Epithelial cell of esophagus (primary cell): ENCODE measurements around the gene BCL11B.

Experiments used
- DNase-seq: peaks from one replicate; pipeline ENCODE4 v3.0.0; 2010; ENCODE audit warnings: low read depth
- H3K4me3 ChIP-seq: 2 replicates; pipeline ENCODE4 v1.5.1; 2011; ENCODE audit warnings: mild to moderate bottlenecking, low read length, control low read depth
- CTCF ChIP-seq: IDR thresholded peaks from 2 replicates; pipeline ENCODE4 v1.5.1; 2011; ENCODE audit warnings: low read depth, mild to moderate bottlenecking, low read length, control low read depth, inconsistent platforms; ENCODE audit not compliant: insufficient read depth; ENCODE audit errors: missing control alignments

BCL11B gene

GRCh38 chr14:99309220-99309766 is 37.3 kb upstream of the BCL11B start:
- no peak overlapping the region for H3K4me3 ChIP-seq
- no peak for DNase-seq
- no peak for TF ChIP-seq CTCF

GRCh38 chr14:99304208-99304607 is 32.2 kb upstream of the BCL11B start:
- no peak for TF ChIP-seq CTCF
- no peak for DNase-seq
- no peak overlapping the region for H3K4me3 ChIP-seq

GRCh38 chr14:99300190-99300589 is 28.2 kb upstream of the BCL11B start:
- no peak for TF ChIP-seq CTCF
- no peak for DNase-seq
- no peak overlapping the region for H3K4me3 ChIP-seq

GRCh38 chr14:99296517-99296916 is 24.5 kb upstream of the BCL11B start:
- DNase-seq = no peak
- no peak for TF ChIP-seq CTCF
- no peak overlapping the region for H3K4me3 ChIP-seq

- no peak for TF ChIP-seq CTCF
- no peak overlapping the region for H3K4me3 ChIP-seq
- DNase-seq = no peak
These were observed 17.6 kb upstream of the BCL11B start for GRCh38 chr14:99289394-99290189.

- TF ChIP-seq CTCF = no peak
- no peak overlapping the region for H3K4me3 ChIP-seq
- no peak for DNase-seq
These were observed 17.0 kb upstream of the BCL11B start for GRCh38 chr14:99288948-99289347.
